K562 (cell line): Measurements from ENCODE around the gene TRPV5. TPM values are rescaled to one million over a fixed set of nuclear protein-coding genes. Genes with fewer than 3 reads are reported as not detected.
A peak's percentile ranks its signal among the peaks of the same experiment; 100 is the strongest.

Source experiments
- CBFA2T2 ChIP-seq: fragments of 450-650 bp; conservative IDR thresholded peaks from 2 replicates; pipeline ENCODE4 v1.6.1; 2017; ENCODE audit warnings: mild to moderate bottlenecking
- HBP1 ChIP-seq: fragments of 450-650 bp; formaldehyde crosslinking; IDR thresholded peaks from 2 replicates; pipeline ENCODE4 v1.4.0; 2022; ENCODE audit warnings: missing genetic modification characterization
- HMBOX1 ChIP-seq: sonication (generic); IDR thresholded peaks from 2 replicates; pipeline ENCODE4 v1.6.1; 2016
- JUN ChIP-seq, 2 experiments: sonication (generic) in 1 of 2; formaldehyde crosslinking in 1 of 2; IDR thresholded peaks; 2 replicates each; pipeline versions ENCODE4 v1.6.1 to v1.8.0; 2012 to 2022; ENCODE audit warnings: borderline replicate concordance in 2 of 2, mild to moderate bottlenecking in 2 of 2, improper control_type of control experiment in 1 of 2, low read depth in 1 of 2, low read length in 1 of 2, missing genetic modification reagents in 1 of 2
- MTA1 ChIP-seq: fragments of 450-650 bp; IDR thresholded peaks from 2 replicates; pipeline ENCODE4 v1.6.1; 2017; ENCODE audit warnings: borderline replicate concordance
- POLR2AphosphoS5 ChIP-seq: IDR thresholded peaks from 2 replicates; pipeline ENCODE4 v1.6.1; 2011; ENCODE audit warnings: mild to moderate bottlenecking, low read depth, low read length, moderate library complexity; ENCODE audit not compliant: control insufficient read depth, insufficient read depth
- SMAD4 ChIP-seq: fragments of 250-450 bp; sonication (Bioruptor Pico); conservative IDR thresholded peaks from 2 replicates; pipeline ENCODE4 v1.8.0; 2021; ENCODE audit warnings: inconsistent platforms, mild to moderate bottlenecking, moderate library complexity
- STAT5B ChIP-seq: fragments of 250-450 bp; sonication (Bioruptor Pico); IDR thresholded peaks from 2 replicates; pipeline ENCODE4 v1.8.0; 2021; ENCODE audit warnings: mild to moderate bottlenecking, inconsistent platforms
- SUPT5H ChIP-seq: fragments of 450-650 bp; IDR thresholded peaks from 2 replicates; pipeline ENCODE4 v1.6.1; 2016
- THRAP3 ChIP-seq: fragments of 450-650 bp; IDR thresholded peaks from 2 replicates; pipeline ENCODE4 v1.6.1; 2016; ENCODE audit warnings: mild to moderate bottlenecking, inconsistent platforms, borderline replicate concordance
- ZBTB5 ChIP-seq: fragments of 450-650 bp; IDR thresholded peaks from 2 replicates; pipeline ENCODE4 v1.6.1; 2017; ENCODE audit warnings: antibody characterized with exemption
- ZKSCAN3 ChIP-seq: fragments of 250-450 bp; sonication (Bioruptor Pico); IDR thresholded peaks from 2 replicates; pipeline ENCODE4 v1.4.0; 2020
- ZNF77 ChIP-seq: fragments of 250-450 bp; sonication (Bioruptor Pico); IDR thresholded peaks from 2 replicates; pipeline ENCODE4 v1.5.0; 2020
- polyA plus RNA-seq, 8 experiments: library from polyadenylated mRNA; depleted of rRNA in 4 of 8; stranded (reverse) in 5 of 8; unstranded in 3 of 8; fragments of >200 nt; fragmentation: Nextera tagmentation in 2 of 8; fragmentation: Illumina TruSeq in 1 of 8; extraction: Ambion mirVana in 2 of 8; extraction: Trizol in 1 of 8; gene quantifications; 2 replicates each; pipeline versions ENCODE4 v1.2.1 to v1.2.3, GENCODE V29; 2011 to 2014; ENCODE audit warnings: inconsistent platforms in 1 of 8, missing spikeins in 1 of 8
- total RNA-seq, 7 experiments: library from RNA; depleted of rRNA in 6 of 7; stranded (reverse); fragments of >200 nt in 6 of 7; fragmentation: Illumina TruSeq in 2 of 7; extraction: Trizol in 2 of 7; gene quantifications; 2 replicates each; pipeline versions ENCODE4 v1.2.1 to v1.2.3, GENCODE V29; 2011 to 2021; ENCODE audit warnings: low replicate concordance in 1 of 7
- TF ChIP-seq, protein P1 (sequence below): fragments of 450-650 bp; formaldehyde crosslinking; IDR thresholded peaks from 2 replicates; pipeline ENCODE4 v1.4.0; 2022; ENCODE audit warnings: missing genetic modification characterization
- TF ChIP-seq, protein P2 (sequence below): conservative IDR thresholded peaks from 2 replicates; pipeline ENCODE4 v1.6.1; 2011; ENCODE audit warnings: low read depth, mild to moderate bottlenecking, low read length; ENCODE audit not compliant: control insufficient read depth
- TF ChIP-seq, protein P3 (sequence below): fragments of 450-650 bp; formaldehyde crosslinking; IDR thresholded peaks from 2 replicates; pipeline ENCODE4 v1.4.0; 2022; ENCODE audit warnings: mild to moderate bottlenecking, moderate library complexity

TRPV5 gene
- total and polyA plus RNA-seq, 9 of the 15 experiments (the other 6 are each of a cell fraction or from before 2014, with no cell fraction given): not detected

GRCh38 chr7:142964502-142965246 lies 31.1 kb upstream of the TRPV5 start (continued):
- no peak for TF ChIP-seq STAT5B (CRISPR knock-in tag)
- no peak for TF ChIP-seq ZNF77 (CRISPR knock-in tag)
- no peak for TF ChIP-seq THRAP3
- no peak for TF ChIP-seq MTA1
- TF ChIP-seq ZBTB5: no peak
- no peak for TF ChIP-seq HBP1 (CRISPR knock-in tag)
- TF ChIP-seq CBFA2T2: peak; percentile 69
- TF ChIP-seq, protein P1, sequence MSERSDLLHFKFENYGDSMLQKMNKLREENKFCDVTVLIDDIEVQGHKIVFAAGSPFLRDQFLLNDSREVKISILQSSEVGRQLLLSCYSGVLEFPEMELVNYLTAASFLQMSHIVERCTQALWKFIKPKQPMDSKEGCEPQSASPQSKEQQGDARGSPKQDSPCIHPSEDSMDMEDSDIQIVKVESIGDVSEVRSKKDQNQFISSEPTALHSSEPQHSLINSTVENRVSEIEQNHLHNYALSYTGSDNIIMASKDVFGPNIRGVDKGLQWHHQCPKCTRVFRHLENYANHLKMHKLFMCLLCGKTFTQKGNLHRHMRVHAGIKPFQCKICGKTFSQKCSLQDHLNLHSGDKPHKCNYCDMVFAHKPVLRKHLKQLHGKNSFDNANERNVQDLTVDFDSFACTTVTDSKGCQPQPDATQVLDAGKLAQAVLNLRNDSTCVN: no peak
- no peak for TF ChIP-seq SMAD4 (CRISPR knock-in tag)
- peak; percentile 99 for TF ChIP-seq JUN (IDR thresholded peaks at IDR 0.05; ENCODE audit: borderline replicate concordance, low read depth, low read length)
- no peak; the same call in 1 of the 2 replicates for TF ChIP-seq JUN (CRISPR knock-in tag; IDR thresholded peaks at IDR 0.05; ENCODE audit: borderline replicate concordance)
- no peak for TF ChIP-seq ZKSCAN3
- TF ChIP-seq, protein P2, sequence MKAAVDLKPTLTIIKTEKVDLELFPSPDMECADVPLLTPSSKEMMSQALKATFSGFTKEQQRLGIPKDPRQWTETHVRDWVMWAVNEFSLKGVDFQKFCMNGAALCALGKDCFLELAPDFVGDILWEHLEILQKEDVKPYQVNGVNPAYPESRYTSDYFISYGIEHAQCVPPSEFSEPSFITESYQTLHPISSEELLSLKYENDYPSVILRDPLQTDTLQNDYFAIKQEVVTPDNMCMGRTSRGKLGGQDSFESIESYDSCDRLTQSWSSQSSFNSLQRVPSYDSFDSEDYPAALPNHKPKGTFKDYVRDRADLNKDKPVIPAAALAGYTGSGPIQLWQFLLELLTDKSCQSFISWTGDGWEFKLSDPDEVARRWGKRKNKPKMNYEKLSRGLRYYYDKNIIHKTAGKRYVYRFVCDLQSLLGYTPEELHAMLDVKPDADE: no peak
- no peak for TF ChIP-seq HMBOX1
- TF ChIP-seq SUPT5H: no peak
- peak; percentile 28; the same call in 1 of the 2 replicates for TF ChIP-seq POLR2AphosphoS5
- TF ChIP-seq, protein P3, sequence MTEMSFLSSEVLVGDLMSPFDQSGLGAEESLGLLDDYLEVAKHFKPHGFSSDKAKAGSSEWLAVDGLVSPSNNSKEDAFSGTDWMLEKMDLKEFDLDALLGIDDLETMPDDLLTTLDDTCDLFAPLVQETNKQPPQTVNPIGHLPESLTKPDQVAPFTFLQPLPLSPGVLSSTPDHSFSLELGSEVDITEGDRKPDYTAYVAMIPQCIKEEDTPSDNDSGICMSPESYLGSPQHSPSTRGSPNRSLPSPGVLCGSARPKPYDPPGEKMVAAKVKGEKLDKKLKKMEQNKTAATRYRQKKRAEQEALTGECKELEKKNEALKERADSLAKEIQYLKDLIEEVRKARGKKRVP (CRISPR knock-in tag): no peak
